Epithelial cell of proximal tubule (primary cell): Measurements from ENCODE around the gene RPP25L. TPM values are rescaled to one million over a fixed set of nuclear protein-coding genes. Genes with fewer than 3 reads are reported as not detected.

ENCODE experiments used
- DNase-seq: peaks from one replicate; pipeline ENCODE4 v3.0.0-alpha.2; 2011; ENCODE audit warnings: low read depth
- H3K4me3 ChIP-seq: 2 replicates; pipeline ENCODE4 v1.5.1; 2011; ENCODE audit warnings: low read depth, mild to moderate bottlenecking, low read length
- total RNA-seq: library from RNA; depleted of rRNA; stranded (reverse); fragments of >200 nt; gene quantifications from 2 replicates; pipeline ENCODE4 v1.2.3, GENCODE V29; 2015
- TF ChIP-seq, protein P1 (sequence below): conservative IDR thresholded peaks from 2 replicates; pipeline ENCODE4 v1.5.1; 2012; ENCODE audit warnings: low read depth, mild to moderate bottlenecking, low read length

RPP25L gene
- total RNA-seq, 1 donor from 2014 or later: 31.5 TPM

- TF ChIP-seq, protein P1, sequence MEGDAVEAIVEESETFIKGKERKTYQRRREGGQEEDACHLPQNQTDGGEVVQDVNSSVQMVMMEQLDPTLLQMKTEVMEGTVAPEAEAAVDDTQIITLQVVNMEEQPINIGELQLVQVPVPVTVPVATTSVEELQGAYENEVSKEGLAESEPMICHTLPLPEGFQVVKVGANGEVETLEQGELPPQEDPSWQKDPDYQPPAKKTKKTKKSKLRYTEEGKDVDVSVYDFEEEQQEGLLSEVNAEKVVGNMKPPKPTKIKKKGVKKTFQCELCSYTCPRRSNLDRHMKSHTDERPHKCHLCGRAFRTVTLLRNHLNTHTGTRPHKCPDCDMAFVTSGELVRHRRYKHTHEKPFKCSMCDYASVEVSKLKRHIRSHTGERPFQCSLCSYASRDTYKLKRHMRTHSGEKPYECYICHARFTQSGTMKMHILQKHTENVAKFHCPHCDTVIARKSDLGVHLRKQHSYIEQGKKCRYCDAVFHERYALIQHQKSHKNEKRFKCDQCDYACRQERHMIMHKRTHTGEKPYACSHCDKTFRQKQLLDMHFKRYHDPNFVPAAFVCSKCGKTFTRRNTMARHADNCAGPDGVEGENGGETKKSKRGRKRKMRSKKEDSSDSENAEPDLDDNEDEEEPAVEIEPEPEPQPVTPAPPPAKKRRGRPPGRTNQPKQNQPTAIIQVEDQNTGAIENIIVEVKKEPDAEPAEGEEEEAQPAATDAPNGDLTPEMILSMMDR: no peak
- DNase-seq: no peak
- no peak overlapping the region for H3K4me3 ChIP-seq
Observed at GRCh38 chr9:34581318-34581717, 30.6 kb downstream of the RPP25L start.

GRCh38 chr9:34580358-34580757, 31.5 kb downstream of the RPP25L start:
- no peak overlapping the region for H3K4me3 ChIP-seq
- DNase-seq: no peak
- TF ChIP-seq, protein P1: no peak

GRCh38 chr9:34579808-34580163, 32.1 kb downstream of the RPP25L start:
- DNase-seq: no peak
- TF ChIP-seq, protein P1: no peak

GRCh38 chr9:34579104-34579807, 32.6 kb downstream of the RPP25L start:
- no peak overlapping the region for H3K4me3 ChIP-seq
- TF ChIP-seq, protein P1: no peak
- no peak for DNase-seq

More at GRCh38 chr9:34579808-34580163, 32.1 kb downstream of the RPP25L start:
- H3K4me3 ChIP-seq: no peak overlapping the region

DNA sequence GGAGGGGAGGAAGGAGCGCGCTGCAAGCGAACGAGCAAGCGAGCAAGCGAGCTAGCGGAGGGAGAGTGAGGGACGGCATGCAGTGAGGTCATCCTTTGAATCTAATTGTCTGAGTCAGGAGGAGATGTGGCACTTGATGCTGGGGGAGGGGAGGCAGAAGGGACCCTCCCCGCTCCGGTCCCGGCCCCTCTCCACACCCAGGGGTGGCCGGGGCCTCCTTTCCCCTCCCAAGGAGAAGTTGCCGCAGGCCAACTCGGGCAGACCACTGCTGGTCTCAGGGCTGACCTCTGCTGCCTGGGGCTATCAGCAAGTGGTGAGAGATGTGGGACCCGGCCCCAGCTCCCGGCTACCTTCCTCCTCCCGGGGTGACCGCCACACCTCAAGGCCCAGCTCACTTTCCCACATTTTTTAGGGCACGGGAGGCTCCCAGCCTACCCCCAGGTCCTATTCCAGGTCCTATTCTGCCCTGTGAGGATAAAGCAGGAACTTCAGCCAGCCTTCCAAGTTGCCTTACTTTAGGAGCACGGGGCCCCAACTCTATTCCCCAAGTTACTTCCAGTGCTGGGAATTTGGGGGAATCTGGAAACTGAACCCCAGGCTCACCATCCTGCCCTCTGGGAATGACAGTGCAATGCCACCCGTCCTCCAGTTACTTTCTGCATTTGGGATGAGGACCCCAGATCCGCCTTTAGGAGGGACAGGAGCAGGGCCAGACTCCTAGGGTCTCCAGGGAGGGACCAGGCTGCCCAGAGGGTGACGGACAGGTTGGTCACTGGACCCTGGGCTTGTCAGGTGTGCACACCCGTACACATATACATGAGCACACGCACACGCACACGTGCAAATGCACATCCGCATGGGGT, 33.4 kb downstream of the RPP25L start:
- TF ChIP-seq, protein P1: no peak
- H3K4me3 ChIP-seq: no peak overlapping the region
- DNase-seq: no peak

GRCh38 chr9:34577400-34578240, 34.3 kb downstream of the RPP25L start:
- TF ChIP-seq, protein P1: no peak
- no peak overlapping the region for H3K4me3 ChIP-seq
- no peak for DNase-seq
